ENCODE measurements around the gene LTBP3.

Gene LTBP3

GRCh38 chr11:65504674-65505465 lies 53.3 kb downstream of the LTBP3 start:
- H3K36me3 Mint-ChIP-seq (ENCODE audit: low read depth): peaks cover 18% of the 10 kb centered on the region
- no peaks in the 10 kb centered on the region for H3K9me3 Mint-ChIP-seq
- H3K4me1 Mint-ChIP-seq: peaks cover 54% of the 10 kb centered on the region
- peak overlapping the region; percentile 93 for H3K27ac Mint-ChIP-seq
- no peak for TF ChIP-seq CTCF (IDR thresholded peaks at IDR 0.05)
- no peak for DNase-seq
- H3K4me3 Mint-ChIP-seq: no peak overlapping the region
- H3K27me3 Mint-ChIP-seq (ENCODE audit: low read depth, poor library complexity): peaks cover 11% of the 10 kb centered on the region

GRCh38 chr11:65503949-65504673 lies 54.0 kb downstream of the LTBP3 start:
- Mint-ChIP-seq H3K4me1 (peaks cover 50% of the 10 kb centered on the region), H3K9me3 (no peaks in the 10 kb centered on the region)

GRCh38 chr11:65503368-65503948 lies 54.7 kb downstream of the LTBP3 start:
- no peak for TF ChIP-seq CTCF (IDR thresholded peaks at IDR 0.05)
- Mint-ChIP-seq H3K4me1 (peaks cover 47% of the 10 kb centered on the region), H3K27me3 (ENCODE audit: low read depth, poor library complexity) (peaks cover 11% of the 10 kb centered on the region), H3K4me3 (no peak overlapping the region), H3K9me3 (no peaks in the 10 kb centered on the region), H3K36me3 (ENCODE audit: low read depth) (peaks cover 18% of the 10 kb centered on the region), H3K27ac (peak overlapping the region; percentile 93)
- DNase-seq: no peak

More at GRCh38 chr11:65503949-65504673, 54.0 kb downstream of the LTBP3 start:
- DNase-seq: no peak
- no peak for TF ChIP-seq CTCF (IDR thresholded peaks at IDR 0.05)
- Mint-ChIP-seq H3K27ac (peak overlapping the region; percentile 93), H3K36me3 (ENCODE audit: low read depth) (peaks cover 18% of the 10 kb centered on the region), H3K27me3 (ENCODE audit: low read depth, poor library complexity) (peaks cover 11% of the 10 kb centered on the region), H3K4me3 (no peak overlapping the region)

- H3K9me3 Mint-ChIP-seq: no peaks in the 10 kb centered on the region
- H3K36me3 Mint-ChIP-seq (ENCODE audit: low read depth): peaks cover 18% of the 10 kb centered on the region
- DNase-seq: no peak
- peaks cover 11% of the 10 kb centered on the region for H3K27me3 Mint-ChIP-seq (ENCODE audit: low read depth, poor library complexity)
- H3K4me3 Mint-ChIP-seq: no peak overlapping the region
- TF ChIP-seq CTCF (IDR thresholded peaks at IDR 0.05): no peak
- no peak overlapping the region for H3K27ac Mint-ChIP-seq
- H3K4me1 Mint-ChIP-seq: peaks cover 43% of the 10 kb centered on the region
These were observed 55.4 kb downstream of the LTBP3 start for GRCh38 chr11:65502555-65503367.

GRCh38 chr11:65502274-65502554 lies 55.9 kb downstream of the LTBP3 start:
- TF ChIP-seq CTCF (IDR thresholded peaks at IDR 0.05): no peak
- peaks cover 11% of the 10 kb centered on the region for H3K27me3 Mint-ChIP-seq (ENCODE audit: low read depth, poor library complexity)
- H3K4me3 Mint-ChIP-seq: no peak overlapping the region
- H3K9me3 Mint-ChIP-seq: no peaks in the 10 kb centered on the region
- no peak overlapping the region for H3K27ac Mint-ChIP-seq
- no peak for DNase-seq
- H3K4me1 Mint-ChIP-seq: peaks cover 39% of the 10 kb centered on the region
- H3K36me3 Mint-ChIP-seq (ENCODE audit: low read depth): peaks cover 18% of the 10 kb centered on the region
